H1 (cell line): ENCODE measurements around the gene RNF214. TPM values are rescaled to one million over a fixed set of nuclear protein-coding genes. Genes with fewer than 3 reads are reported as not detected.

ENCODE experiments used
- BACH1 ChIP-seq: IDR thresholded peaks from 2 replicates; pipeline ENCODE4 v1.6.1; 2012; ENCODE audit warnings: low read length, improper control_type of control experiment
- CHD2 ChIP-seq: IDR thresholded peaks from 2 replicates; pipeline ENCODE4 v1.6.1; 2012; ENCODE audit warnings: low read length, improper control_type of control experiment
- EZH2 ChIP-seq: fragments of 200-600 bp; sonication (generic); IDR thresholded peaks from 2 replicates; pipeline ENCODE4 v1.7.1; 2012; ENCODE audit warnings: low read depth, mild to moderate bottlenecking, moderate library complexity, low read length, inconsistent platforms; ENCODE audit not compliant: severe bottlenecking
- GTF2F1 ChIP-seq: IDR thresholded peaks from 2 replicates; pipeline ENCODE4 v1.6.1; 2012; ENCODE audit warnings: low read depth, low read length, improper control_type of control experiment, borderline replicate concordance
- HDAC6 ChIP-seq: IDR thresholded peaks from one replicate; pipeline ENCODE4 v1.7.1; 2012; ENCODE audit warnings: low read depth, mild to moderate bottlenecking, inconsistent platforms, low read length, moderate library complexity
- JUND ChIP-seq: IDR thresholded peaks from 2 replicates; pipeline ENCODE4 v1.6.1; 2011; ENCODE audit warnings: mild to moderate bottlenecking, improper control_type of control experiment, low read length
- KDM1A ChIP-seq: fragments of 200-600, 300-600 bp; sonication (generic); IDR thresholded peaks from 2 replicates; pipeline ENCODE4 v1.7.1; 2016; ENCODE audit warnings: mild to moderate bottlenecking, low read length, borderline replicate concordance
- KDM5A ChIP-seq: fragments of 200-600 bp; IDR thresholded peaks from 2 replicates; pipeline ENCODE4 v1.7.1; 2012; ENCODE audit warnings: mild to moderate bottlenecking, low read length, inconsistent platforms, mixed read lengths
- PHF8 ChIP-seq: fragments of 200-600 bp; sonication (generic); conservative IDR thresholded peaks from 2 replicates; pipeline ENCODE4 v1.7.1; 2012; ENCODE audit warnings: low read depth, mild to moderate bottlenecking, inconsistent platforms, low read length, moderate library complexity
- POLR2A ChIP-seq, 2 experiments: IDR thresholded peaks; 1 replicate in 1 of 2; 2 replicates in 1 of 2; pipeline ENCODE4 v1.6.1; 2011; ENCODE audit warnings: low read depth in 2 of 2, low read length in 2 of 2, mild to moderate bottlenecking in 2 of 2; ENCODE audit errors: control extremely low read depth in 1 of 2
- POU5F1 ChIP-seq: IDR thresholded peaks from 2 replicates; pipeline ENCODE4 v1.6.1; 2011; ENCODE audit warnings: low read depth, mild to moderate bottlenecking, low read length, moderate library complexity
- SIN3A ChIP-seq, 2 experiments: IDR thresholded peaks in 1 of 2; conservative IDR thresholded peaks in 1 of 2; 2 replicates each; pipeline ENCODE4 v1.6.1; 2011 to 2012; ENCODE audit warnings: low read length in 2 of 2, improper control_type of control experiment in 1 of 2, low read depth in 1 of 2, mild to moderate bottlenecking in 1 of 2
- SIRT6 ChIP-seq: IDR thresholded peaks from one replicate; pipeline ENCODE4 v1.7.1; 2012; ENCODE audit warnings: low read length, inconsistent platforms
- TAF7 ChIP-seq: optimal IDR thresholded peaks from 2 replicates; pipeline ENCODE3; 2011; ENCODE audit warnings: low read depth, mild to moderate bottlenecking, inconsistent platforms, low read length, moderate library complexity, borderline replicate concordance
- TBP ChIP-seq: IDR thresholded peaks from 2 replicates; pipeline ENCODE4 v1.6.1; 2011; ENCODE audit warnings: low read depth, low read length, improper control_type of control experiment
- polyA plus RNA-seq, 7 experiments: library from polyadenylated mRNA; depleted of rRNA in 3 of 7; stranded (reverse) in 5 of 7; unstranded in 2 of 7; fragments of >200 nt in 5 of 7; fragments of 200-250 nt in 2 of 7; gene quantifications; 1 replicate in 5 of 7; 2 replicates in 1 of 7; 4 replicates in 1 of 7; pipeline versions ENCODE4 v1.2.1 to v1.2.3, GENCODE V29; 2011 to 2013; ENCODE audit warnings: missing spikeins in 2 of 7, mixed read lengths in 2 of 7
- total RNA-seq: library from RNA; stranded (reverse); fragmentation: NEBNext Ultra II Directional; extraction: Animal tissue kit (Norgen Biotek cat#: 25700); gene quantifications from 2 replicates; pipeline ENCODE4 v1.2.1, GENCODE V29; 2021
- TF ChIP-seq, protein P1 (sequence below): IDR thresholded peaks from 2 replicates; pipeline ENCODE4 v1.6.1; 2012; ENCODE audit warnings: inconsistent platforms

Gene RNF214
- total and polyA plus RNA-seq, 2 of the 8 experiments (the other 6 are each of a cell fraction or from before 2014, with no cell fraction given) = 34.9 to 35.6 TPM

DNA sequence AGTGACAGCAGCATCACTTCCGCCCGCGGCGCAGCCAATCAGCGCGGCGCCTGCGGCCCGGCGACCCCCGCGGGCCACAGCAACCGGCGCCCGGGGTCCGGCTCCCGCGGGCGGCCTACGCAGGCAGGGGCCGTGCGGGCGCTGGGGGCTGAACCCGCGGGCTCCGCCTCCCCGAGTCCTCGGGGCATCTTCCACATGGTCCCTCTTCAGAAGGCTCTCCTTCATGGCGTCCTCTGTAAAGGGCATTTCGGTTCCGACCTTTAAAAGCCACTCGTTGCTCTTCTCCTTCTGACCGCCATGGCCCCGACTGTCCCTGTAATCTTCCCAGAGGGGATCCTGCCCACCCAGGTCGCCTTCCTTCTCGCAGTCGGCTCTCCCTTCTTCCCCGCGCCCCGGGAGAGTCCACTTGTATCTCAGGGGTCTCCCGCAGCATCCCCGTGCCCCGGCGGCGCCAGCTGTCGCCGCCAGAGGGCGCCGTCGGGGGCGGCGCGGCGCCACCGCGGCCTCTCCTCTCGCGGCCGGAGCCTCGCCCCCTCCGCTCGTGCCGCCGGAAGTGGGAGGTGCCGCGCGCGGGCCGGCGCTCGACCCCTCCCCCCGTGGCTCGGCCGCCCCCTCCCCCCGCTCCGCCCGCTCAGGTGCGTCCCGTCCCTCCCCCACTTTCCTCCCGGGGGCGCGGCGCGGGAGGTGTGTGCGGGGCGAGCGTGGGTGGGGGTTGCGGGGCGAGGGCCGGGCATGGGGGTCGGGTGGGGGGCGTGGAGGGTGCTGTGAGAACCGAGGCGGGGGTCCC, at the start of gene RNF214 (continued):
- no peak for TF ChIP-seq SIRT6
- TF ChIP-seq JUND = 0 out of 2 replicates have a peak, but pooled peaks have one; percentile 54
- TF ChIP-seq POLR2A (IDR thresholded peaks at IDR 0.05; ENCODE audit: control extremely low read depth in 1 of 2, low read depth in 2 of 2, low read length in 2 of 2) = peak in 1 of 2 experiments; percentile 39; a peak in 1 of 3 replicates
- peak; percentile 71 for TF ChIP-seq BACH1
- TF ChIP-seq KDM1A = no peak
- TF ChIP-seq, protein P1, sequence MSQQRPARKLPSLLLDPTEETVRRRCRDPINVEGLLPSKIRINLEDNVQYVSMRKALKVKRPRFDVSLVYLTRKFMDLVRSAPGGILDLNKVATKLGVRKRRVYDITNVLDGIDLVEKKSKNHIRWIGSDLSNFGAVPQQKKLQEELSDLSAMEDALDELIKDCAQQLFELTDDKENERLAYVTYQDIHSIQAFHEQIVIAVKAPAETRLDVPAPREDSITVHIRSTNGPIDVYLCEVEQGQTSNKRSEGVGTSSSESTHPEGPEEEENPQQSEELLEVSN = no peak
- peak in 1 of 2 experiments; percentile 81; a peak in 3 of 4 replicates for TF ChIP-seq SIN3A (conservative IDR thresholded peaks at IDR 0.05 in 1 of 2, IDR thresholded peaks at IDR 0.05 in 1 of 2; ENCODE audit: low read depth in 1 of 2, low read length in 2 of 2)
- no peak; the same call in 1 of the 2 replicates for TF ChIP-seq TBP
- TF ChIP-seq POU5F1 = no peak
- TF ChIP-seq GTF2F1 = no peak
- TF ChIP-seq TAF7 = peak; percentile 7
- peak; percentile 80 for TF ChIP-seq PHF8
- no peak for TF ChIP-seq KDM5A
- no peak for TF ChIP-seq CHD2
- no peak for TF ChIP-seq EZH2
- no peak for TF ChIP-seq HDAC6
- TF ChIP-seq, all 59 proteins: peak for 16
